GM18499 (cell line): ENCODE results near the gene MINDY4.

Experiments used
- ATAC-seq: cut with Tn5 transposase; IDR thresholded peaks from one replicate; pipeline ENCODE4 v1.9.1; 2021; ENCODE audit warnings: moderate number of reproducible peaks; ENCODE audit not compliant: insufficient read depth, unreplicated experiment

Gene MINDY4

DNA sequence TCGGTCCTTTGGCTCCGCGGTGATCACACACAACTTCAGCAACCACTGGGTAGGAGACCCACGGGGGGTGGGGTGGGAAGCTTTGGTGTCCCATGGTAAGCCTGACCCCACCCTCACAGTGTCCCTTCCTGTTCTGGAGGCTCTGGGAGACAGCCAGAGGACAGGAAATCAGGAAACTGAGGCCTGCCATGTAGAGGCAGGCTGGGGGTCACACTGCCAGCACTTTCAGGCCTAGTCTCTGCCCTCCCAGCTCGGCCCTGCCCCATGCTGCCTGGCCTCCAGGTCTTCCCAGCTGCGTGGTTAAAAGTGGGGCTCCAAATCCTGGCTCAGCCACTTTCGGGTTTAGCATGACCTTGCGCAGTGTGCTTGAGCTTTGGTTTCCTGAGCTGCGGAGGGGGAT lies 151.4 kb downstream of the MINDY4 start:
- ATAC-seq = no peak

DNA sequence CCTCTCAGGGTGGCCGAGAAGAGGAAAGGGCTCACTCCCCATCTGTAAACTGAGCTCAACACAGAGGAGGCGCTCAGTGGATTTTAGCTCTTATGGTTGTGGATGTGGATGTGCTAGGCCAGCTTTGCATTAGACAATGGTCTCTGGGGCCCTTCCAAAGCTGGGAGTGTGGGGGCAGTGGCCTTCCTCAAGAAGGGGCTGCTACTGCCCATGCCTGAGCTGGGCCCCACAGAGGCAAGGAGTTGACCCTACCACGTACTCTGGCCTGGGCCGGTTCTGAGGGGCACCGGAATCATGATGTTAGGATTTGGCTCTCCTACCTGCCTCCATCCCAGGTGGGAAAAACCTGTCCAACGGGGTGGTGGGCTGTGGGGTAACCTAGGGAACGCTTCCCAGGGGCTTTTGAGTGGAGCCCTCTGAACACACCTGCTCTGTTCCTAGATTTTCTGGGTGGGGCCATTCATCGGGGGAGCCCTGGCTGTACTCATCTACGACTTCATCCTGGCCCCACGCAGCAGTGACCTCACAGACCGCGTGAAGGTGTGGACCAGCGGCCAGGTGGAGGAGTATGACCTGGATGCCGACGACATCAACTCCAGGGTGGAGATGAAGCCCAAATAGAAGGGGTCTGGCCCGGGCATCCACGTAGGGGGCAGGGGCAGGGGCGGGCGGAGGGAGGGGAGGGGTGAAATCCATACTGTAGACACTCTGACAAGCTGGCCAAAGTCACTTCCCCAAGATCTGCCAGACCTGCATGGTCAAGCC lies 152.0 kb downstream of the MINDY4 start:
- no peak for ATAC-seq

DNA sequence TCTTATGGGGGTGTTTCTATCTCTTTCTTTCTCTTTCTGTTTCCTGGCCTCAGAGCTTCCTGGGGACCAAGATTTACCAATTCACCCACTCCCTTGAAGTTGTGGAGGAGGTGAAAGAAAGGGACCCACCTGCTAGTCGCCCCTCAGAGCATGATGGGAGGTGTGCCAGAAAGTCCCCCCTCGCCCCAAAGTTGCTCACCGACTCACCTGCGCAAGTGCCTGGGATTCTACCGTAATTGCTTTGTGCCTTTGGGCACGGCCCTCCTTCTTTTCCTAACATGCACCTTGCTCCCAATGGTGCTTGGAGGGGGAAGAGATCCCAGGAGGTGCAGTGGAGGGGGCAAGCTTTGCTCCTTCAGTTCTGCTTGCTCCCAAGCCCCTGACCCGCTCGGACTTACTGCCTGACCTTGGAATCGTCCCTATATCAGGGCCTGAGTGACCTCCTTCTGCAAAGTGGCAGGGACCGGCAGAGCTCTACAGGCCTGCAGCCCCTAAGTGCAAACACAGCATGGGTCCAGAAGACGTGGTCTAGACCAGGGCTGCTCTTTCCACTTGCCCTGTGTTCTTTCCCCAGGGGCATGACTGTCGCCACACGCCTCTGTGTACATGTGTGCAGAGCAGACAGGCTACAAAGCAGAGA lies 152.7 kb downstream of the MINDY4 start:
- no peak for ATAC-seq

DNA sequence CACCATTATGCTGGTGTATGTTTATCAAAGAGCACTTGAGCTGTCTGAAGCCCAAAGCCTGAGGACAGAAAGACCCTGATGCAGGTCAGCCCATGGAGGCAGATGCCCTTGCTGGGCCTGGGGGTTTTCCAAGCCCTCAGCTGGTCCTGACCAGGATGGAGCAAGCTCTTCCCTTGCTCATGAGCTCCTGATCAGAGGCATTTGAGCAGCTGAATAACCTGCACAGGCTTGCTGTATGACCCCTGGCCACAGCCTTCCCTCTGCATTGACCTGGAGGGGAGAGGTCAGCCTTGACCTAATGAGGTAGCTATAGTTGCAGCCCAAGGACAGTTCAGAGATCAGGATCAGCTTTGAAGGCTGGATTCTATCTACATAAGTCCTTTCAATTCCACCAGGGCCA lies 153.4 kb downstream of the MINDY4 start:
- no peak for ATAC-seq

DNA sequence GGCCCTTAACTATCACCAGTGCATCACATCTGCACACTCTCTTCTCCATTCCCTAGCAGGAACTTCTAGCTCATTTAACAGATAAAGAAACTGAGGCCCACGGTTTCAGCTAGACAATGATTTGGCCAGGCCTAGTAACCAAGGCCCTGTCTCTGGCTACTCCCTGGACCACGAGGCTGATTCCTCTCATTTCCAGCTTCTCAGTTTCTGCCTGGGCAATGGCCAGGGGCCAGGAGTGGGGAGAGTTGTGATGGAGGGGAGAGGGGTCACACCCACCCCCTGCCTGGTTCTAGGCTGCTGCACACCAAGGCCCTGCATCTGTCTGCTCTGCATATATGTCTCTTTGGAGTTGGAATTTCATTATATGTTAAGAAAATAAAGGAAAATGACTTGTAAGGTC lies 153.9 kb downstream of the MINDY4 start:
- no peak for ATAC-seq

DNA sequence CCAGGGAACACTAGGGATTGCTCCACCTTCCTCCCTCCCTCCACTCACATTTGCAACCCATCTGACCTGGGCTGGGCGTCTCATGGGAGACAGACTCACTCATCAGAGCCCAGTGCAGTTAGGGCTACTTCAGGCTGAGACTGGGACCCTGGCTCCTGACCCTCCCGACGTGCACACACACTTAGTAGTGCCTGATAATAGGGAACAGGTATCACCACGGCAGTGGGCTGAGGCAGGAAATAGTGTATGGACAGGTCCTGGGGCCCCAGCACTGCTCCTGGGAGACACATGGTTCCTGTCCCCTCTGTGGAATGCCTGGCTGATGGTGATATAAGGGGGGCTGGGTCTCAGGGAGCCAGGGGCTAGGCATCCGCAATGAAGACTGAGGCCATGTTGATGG lies 154.7 kb downstream of the MINDY4 start:
- no peak for ATAC-seq

DNA sequence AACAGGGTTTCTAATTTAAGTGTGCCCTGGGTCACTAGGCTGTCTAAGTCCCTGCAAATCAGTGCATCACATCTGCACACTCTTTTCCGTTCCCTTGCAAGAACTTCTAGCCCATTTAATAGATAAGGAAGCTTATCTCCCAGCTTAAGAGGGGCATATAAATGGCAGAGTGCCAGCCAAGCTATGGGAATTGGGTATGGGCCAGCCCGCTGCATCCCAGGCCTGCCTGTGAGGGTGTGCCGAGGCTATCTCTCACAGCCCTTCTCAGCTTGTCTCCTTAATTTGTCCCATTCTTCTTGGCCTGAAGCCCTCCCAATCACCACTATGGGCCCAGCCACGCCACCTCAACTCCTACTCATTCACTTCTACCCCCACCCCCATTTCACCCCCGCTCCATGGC lies 155.1 kb downstream of the MINDY4 start:
- no peak for ATAC-seq

DNA sequence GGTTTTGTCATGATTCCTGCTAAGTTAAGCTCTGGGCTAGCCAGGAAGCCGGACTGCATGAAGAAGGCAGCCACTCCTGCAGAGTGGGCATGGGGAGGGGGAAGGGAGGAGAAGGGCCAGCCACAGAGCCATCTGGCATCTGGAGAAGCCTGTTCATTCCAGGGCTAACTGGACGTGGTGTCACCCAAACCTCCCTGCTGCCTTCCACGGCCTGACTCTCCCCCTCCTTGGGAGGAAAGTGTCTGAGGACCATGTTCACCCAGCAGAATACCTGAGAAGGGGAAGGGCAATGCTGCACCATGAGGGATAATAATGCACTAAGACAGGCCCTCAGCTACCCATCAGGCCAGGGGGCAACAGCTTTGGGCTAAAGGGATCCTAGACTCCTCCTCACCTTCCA lies 155.8 kb downstream of the MINDY4 start:
- no peak for ATAC-seq

DNA sequence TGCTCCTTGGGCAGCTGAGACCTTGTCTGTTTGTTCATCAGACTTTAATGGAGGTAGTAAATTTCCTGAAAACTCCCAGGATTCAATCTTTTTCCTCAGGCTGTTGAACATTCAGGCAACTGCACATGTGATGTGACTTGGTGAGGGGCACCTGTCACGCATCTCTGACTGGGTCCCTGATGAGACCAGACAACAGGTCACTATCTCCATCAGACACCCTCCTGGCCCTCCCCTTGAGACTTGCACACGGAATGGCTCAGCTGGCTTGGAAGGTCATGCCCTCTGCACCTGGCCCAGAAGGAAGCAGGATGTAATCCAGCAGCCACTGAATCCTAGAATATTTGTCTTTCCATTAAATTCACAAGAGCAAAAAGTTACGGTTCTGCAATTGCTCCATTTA lies 156.3 kb downstream of the MINDY4 start:
- no peak for ATAC-seq

DNA sequence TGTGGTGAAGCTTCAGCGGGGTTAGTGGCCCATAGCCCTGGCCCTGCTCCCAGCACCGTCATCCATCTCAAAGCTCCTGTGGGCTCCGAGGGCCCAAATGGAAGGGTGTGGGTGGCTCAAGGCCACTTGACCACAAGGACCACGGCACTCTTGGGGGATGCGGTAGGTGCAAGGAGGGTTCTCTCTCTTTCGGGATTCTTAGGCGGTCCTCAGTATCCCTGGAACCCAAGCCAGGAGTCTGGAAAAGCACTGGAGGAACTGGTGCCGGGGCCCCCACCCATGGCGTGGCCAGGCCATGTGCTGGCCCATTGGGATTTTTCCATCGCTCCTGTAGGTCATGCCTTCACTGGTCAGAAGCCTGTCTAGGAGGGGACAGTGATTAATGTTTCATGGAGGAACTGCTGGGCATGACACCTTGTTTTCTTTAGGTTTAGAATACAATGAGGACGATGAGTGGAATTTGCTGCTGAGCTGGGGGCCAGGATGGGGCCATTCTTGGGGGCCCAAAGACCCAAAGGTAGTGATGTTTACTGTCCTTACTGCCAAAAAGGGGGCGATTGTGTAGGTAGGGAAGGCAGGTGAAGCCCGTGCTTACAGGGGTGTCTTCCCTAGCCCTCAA lies 157.1 kb downstream of the MINDY4 start:
- ATAC-seq = no peak

DNA sequence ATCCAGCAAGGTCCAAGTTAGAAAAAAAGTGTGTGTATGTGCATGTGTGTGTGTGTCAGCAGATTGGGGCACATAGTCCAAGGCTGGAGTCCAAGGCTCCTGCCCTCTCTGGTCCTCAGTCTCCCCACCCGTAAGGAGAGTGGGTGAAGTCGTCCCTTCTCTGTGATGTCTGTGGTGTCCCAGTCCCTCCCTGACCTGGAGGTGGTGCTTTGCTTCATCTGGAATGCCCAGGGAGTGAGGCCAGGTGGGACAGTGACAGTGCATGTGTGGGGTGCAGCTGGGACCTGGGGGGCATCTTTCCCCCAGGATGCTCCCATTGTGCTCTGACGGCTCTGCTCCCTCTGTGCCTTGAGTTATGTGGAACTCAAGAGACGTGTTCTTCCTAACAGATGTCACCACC lies 158.5 kb downstream of the MINDY4 start:
- ATAC-seq = no peak

DNA sequence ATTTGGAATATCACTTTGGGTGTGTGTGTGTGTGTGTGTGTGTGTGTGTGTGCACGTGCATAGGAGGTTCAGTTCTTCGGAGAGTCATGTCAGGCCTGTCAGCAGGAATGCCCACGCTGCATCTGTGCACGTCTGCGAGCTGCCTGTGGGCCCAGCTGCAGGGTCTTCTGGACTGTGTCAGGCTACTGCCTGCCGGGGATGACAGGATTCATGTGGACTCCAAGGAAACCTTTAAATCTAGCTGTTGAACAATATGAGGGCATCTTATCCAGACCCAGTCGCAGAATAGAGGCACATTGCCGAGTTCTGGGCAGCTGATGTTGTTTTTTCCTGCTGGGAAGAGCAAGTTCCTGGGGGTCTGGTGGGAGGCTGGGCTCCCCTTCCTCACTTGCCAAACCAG lies 159.4 kb downstream of the MINDY4 start:
- ATAC-seq = no peak

DNA sequence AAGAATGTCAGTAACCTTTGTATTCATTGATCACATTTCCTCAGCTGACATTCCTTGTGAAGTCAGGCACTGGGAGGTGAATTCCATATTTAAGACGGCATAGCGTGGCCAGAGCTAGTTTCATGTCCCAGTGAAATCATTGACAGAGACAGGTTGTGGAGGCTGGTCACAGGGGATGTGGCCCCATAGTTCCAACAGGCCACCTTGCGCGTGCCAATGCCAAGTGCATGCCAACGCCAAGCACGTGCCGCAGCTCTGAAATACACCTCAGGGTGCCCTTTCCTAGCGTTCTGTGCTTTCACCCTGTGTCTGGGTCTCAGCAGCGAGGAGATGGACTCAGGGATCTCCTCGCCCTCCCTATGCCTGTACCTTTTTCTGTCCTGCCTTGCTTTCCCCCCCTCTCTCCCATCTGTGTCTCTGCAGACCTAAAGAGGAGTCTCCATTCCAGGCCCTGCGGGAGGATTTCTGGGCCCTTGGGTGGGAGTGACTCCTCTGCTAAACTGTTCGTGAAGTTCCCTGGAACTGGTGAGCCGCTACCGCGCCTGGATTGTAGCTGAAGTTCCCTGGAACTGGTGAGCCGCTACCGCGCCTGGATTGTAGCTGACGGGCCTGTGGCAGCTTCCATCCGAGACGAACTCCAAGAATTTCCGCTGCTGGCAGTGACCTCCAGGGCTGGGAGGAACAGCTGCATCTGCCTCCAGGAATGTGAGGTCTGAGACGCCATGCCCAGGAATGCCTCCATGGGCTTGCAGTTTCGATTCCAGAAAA lies 160.1 kb downstream of the MINDY4 start:
- no peak for ATAC-seq

DNA sequence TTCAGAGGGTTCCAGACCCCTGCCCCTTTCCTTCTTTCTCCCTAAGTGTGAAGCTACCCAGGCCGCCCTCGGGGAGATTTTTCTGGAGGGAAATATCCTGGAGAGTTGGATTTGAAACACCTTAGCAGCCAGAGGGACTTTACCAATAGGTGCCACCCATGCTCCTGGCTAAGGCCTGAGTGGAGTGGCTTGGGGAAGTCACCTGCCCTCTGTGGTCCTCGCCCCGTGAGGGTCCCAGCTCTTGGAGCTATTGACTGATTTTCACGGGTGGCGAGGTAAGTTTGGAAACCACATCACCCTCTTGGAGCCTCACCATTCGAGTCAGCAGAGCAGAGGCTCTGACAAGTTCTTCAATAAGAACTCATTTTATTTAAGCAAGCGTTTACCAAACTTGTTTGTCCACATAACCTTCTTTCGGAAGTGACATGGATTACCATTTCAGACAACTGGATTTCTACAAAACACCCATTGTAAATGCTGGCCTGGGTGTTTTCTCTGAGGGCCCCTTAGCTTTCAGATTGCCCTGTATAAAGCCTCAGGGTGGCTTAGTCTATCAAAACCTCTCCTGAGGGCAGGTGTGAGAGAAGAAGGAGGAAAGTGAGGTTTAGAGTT lies 160.8 kb downstream of the MINDY4 start:
- no peak for ATAC-seq

DNA sequence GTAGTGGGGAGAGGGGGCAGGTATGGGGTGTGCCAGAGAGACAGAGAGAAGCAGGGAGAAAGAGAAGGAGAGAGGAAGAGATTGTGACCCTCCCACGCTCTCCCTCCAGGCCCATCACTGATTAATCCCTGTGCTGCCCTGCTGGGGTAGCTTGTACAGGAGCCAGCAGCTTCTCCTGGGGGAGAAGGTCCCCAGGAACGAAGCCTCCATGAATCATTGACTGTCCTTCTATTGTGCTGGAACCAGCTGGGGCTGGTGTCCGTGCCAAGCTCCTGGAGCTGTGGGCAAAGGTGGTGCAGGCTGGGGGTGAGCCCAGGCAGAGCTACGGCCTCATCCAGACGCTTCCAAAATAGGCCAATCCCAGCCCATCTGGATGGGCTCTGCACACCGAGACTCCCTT lies 161.3 kb downstream of the MINDY4 start:
- no peak for ATAC-seq

DNA sequence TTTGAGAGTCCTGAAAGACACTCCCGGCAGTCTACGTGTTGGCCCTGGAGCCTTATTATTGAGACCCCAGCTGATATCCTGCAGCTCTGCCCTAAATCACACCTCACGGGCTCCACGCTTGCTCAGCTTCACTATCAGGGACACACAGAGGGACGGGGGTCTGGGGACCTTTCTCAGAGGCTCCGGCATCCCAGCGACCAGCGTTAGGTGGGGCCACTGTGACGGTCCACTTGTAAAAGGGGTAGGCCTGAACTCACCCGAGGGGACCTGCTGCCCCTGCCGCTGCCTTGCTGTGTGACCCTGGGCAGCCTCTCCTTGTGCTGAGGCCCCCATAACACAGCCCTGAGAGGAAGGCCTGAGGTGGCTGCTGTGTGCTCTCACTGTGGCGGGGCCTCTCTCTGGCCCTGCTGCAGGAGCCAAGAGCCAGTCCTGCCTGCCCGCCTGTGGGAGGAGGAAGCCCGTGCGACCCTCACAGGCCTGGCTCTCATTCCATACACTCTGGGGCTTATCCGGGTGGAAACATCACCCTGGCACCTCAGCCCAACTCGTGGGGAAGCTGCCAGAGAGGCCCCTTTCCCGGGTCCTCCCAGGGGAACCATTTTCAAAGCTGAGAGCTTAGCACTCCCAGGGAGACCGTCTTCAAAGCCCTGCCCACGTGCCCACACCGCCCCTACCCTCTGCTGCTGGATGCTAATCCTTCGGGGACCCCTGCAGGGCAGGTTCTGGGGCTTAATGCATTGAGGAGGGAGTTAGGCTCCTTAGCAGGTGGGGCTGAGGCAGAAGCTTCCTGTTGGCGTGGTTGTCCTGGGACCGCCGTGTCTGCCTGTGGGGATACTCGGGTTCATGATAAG lies 162.1 kb downstream of the MINDY4 start:
- no peak for ATAC-seq

DNA sequence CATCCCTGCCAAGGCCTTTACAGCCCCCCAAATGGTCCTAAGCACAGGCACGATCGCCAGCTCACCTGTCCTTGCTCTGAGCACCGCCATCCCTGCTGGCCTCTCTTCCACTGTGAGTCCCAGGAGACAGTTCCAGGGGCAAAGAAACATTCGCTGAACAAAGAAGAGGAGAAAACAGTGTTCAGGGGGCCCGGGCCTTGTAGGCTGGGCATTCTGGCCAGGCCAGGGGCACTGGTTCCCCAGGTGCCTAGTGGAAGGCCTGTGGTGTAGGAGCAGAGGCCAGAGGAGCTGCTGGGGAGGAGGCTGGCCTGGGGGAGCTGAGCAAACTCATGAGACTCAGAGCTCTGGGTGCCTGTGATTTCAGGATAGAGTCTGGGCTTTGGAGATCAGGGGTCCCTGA lies 163.0 kb downstream of the MINDY4 start:
- no peak for ATAC-seq

DNA sequence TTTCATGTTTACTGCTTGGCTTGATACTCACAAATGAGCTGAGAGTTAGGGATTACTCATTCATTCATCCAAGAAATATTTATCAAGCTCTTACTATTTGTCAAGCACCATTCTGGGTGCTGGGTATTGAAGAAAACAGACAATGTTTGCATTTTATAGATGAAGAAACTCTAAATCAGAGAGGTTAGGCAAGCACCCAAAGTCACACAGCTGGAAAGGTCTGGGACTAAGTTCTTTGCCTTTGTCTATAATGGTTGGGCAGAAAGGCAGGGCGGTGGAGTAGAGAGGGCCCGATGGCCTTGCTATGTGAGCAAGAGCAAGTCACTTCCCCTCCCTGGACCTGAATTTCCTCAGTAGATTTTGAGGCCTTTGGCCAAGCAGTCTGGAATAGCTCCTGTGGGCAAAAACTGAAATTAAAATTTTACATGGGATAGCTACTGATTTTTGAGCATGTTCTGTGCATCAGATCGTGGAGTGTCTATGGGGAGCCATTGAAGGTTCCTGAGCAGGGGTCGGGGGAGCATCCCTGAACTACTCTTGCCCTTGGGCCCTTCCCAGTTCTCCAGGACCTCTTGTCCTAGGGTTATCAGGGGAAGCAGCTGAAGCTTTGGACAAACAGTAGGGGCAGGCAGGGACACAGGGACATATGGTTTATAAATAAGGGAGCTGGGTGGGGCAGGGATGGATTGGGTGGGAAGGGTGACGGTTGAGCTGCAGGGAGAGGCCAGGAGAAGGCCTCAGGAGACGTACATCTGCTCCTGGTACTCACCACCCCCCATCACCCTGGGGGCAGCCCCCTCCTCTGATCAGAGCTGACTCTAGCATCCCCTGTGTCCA lies 163.7 kb downstream of the MINDY4 start:
- no peak for ATAC-seq

DNA sequence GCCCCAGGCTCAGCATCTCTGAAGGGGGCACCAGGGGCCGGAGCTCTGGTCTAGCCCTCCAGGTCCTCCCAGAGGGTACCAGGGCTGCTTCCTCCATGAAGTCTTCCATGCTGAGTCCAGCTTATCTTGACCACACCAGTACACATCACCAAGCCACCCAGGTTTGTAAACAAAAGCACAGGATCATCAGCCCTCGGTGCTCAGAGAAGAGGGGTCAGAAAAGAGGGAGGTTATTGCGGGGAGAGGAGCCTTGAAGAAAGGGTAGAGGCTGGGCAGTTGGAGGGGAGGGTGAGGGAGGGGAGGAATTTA lies 164.3 kb downstream of the MINDY4 start:
- no peak for ATAC-seq
